ENCODE data around the gene ZMYM3.

DNA sequence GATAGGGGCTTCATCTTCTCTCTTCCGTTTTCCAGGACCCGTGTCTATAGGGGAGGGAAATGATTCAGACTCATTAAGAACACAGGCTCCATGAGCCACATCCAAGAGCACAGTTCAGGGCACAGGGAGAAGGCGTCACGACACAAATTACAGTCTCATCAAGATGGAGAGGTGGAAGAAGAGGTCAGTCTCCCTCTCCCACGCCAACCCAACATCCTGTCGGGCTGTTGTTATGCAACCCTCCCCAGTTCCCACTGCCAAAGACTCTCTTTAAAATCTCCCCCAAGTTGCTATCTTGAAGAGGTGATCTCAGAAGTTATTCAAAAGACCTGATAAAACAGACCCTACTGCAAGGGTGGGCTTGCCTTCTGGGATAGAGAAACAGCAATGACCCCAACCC, 12.6 kb downstream of the ZMYM3 start:
- TF ChIP-seq, protein P1, sequence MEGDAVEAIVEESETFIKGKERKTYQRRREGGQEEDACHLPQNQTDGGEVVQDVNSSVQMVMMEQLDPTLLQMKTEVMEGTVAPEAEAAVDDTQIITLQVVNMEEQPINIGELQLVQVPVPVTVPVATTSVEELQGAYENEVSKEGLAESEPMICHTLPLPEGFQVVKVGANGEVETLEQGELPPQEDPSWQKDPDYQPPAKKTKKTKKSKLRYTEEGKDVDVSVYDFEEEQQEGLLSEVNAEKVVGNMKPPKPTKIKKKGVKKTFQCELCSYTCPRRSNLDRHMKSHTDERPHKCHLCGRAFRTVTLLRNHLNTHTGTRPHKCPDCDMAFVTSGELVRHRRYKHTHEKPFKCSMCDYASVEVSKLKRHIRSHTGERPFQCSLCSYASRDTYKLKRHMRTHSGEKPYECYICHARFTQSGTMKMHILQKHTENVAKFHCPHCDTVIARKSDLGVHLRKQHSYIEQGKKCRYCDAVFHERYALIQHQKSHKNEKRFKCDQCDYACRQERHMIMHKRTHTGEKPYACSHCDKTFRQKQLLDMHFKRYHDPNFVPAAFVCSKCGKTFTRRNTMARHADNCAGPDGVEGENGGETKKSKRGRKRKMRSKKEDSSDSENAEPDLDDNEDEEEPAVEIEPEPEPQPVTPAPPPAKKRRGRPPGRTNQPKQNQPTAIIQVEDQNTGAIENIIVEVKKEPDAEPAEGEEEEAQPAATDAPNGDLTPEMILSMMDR (IDR thresholded peaks at IDR 0.05): no peak
- no peak for TF ChIP-seq POLR2A (IDR thresholded peaks at IDR 0.05)
